ENCODE data around the gene SLC19A1.

The SLC19A1 gene

GRCh38 chr21:45542242-45542666, at the start of gene SLC19A1:
SLC19A1 (minus strand) TSS chr21:45542440; CDS start chr21:45537959, 4,481 bp downstream.
- DNase-seq (ENCODE audit: low read depth, low spot score), result no peak

GRCh38 chr21:45591619-45592207, 49.5 kb upstream of the SLC19A1 start:
- no peak for DNase-seq (ENCODE audit: low read depth, low spot score)

- no peak for DNase-seq (ENCODE audit: low read depth, low spot score)
Measured at GRCh38 chr21:45590726-45591618, 48.7 kb upstream of the SLC19A1 start.

- no peak for DNase-seq (ENCODE audit: low read depth, low spot score)
Measured at GRCh38 chr21:45590246-45590725, 48.0 kb upstream of the SLC19A1 start.

- no peak for DNase-seq (ENCODE audit: low read depth, low spot score)
Measured at GRCh38 chr21:45589686-45590245, 47.5 kb upstream of the SLC19A1 start.

- DNase-seq (ENCODE audit: low read depth, low spot score), result no peak
Measured at GRCh38 chr21:45588871-45589491, 46.7 kb upstream of the SLC19A1 start.

GRCh38 chr21:45588086-45588825, 46.0 kb upstream of the SLC19A1 start:
- no peak for DNase-seq (ENCODE audit: low read depth, low spot score)

GRCh38 chr21:45586289-45586858, 44.1 kb upstream of the SLC19A1 start:
- DNase-seq (ENCODE audit: low read depth, low spot score), result no peak

GRCh38 chr21:45584786-45585185, 42.5 kb upstream of the SLC19A1 start:
- no peak for DNase-seq (ENCODE audit: low read depth, low spot score)

GRCh38 chr21:45583831-45584509, 41.7 kb upstream of the SLC19A1 start:
- DNase-seq (ENCODE audit: low read depth, low spot score), result no peak

- no peak for DNase-seq (ENCODE audit: low read depth, low spot score)
Measured at GRCh38 chr21:45582128-45582527, 39.9 kb upstream of the SLC19A1 start.

- no peak for DNase-seq (ENCODE audit: low read depth, low spot score)
Measured at GRCh38 chr21:45581322-45581712, 39.1 kb upstream of the SLC19A1 start.

- DNase-seq (ENCODE audit: low read depth, low spot score), result no peak
Measured at GRCh38 chr21:45580576-45581321, 38.5 kb upstream of the SLC19A1 start.

- no peak for DNase-seq (ENCODE audit: low read depth, low spot score)
Measured at GRCh38 chr21:45580181-45580575, 37.9 kb upstream of the SLC19A1 start.

GRCh38 chr21:45579383-45580180, 37.3 kb upstream of the SLC19A1 start:
- no peak for DNase-seq (ENCODE audit: low read depth, low spot score)

- DNase-seq (ENCODE audit: low read depth, low spot score), result no peak
Measured at GRCh38 chr21:45578811-45579381, 36.7 kb upstream of the SLC19A1 start.

- no peak for DNase-seq (ENCODE audit: low read depth, low spot score)
Measured at GRCh38 chr21:45578176-45578801, 36.0 kb upstream of the SLC19A1 start.

- no peak for DNase-seq (ENCODE audit: low read depth, low spot score)
Measured at GRCh38 chr21:45577801-45578175, 35.5 kb upstream of the SLC19A1 start.
